HUES48 (cell line): Measurements from ENCODE around the gene CNTNAP2.

ENCODE experiments used
- H3K27ac ChIP-seq: one replicate; pipeline ENCODE4 v1.7.0; 2013; ENCODE audit warnings: low read depth, low read length, inconsistent platforms
- H3K27me3 ChIP-seq: 2 replicates; pipeline ENCODE4 v1.6.1; 2013; ENCODE audit warnings: mild to moderate bottlenecking, low read length; ENCODE audit not compliant: control insufficient read depth, insufficient read depth
- H3K36me3 ChIP-seq: 2 replicates; pipeline ENCODE4 v1.6.1; 2013; ENCODE audit warnings: low read length; ENCODE audit not compliant: control insufficient read depth, insufficient read depth
- H3K4me1 ChIP-seq: 2 replicates; pipeline ENCODE4 v1.6.1; 2013; ENCODE audit warnings: mild to moderate bottlenecking, low read length; ENCODE audit not compliant: control insufficient read depth, insufficient read depth
- H3K4me3 ChIP-seq: 2 replicates; pipeline ENCODE4 v1.5.1; 2013; ENCODE audit warnings: mild to moderate bottlenecking, low read depth, low read length
- H3K9ac ChIP-seq: 2 replicates; pipeline ENCODE4 v1.6.1; 2013; ENCODE audit warnings: mild to moderate bottlenecking, low read depth, low read length, moderate library complexity
- H3K9me3 ChIP-seq: 2 replicates; pipeline ENCODE4 v1.6.1; 2013; ENCODE audit warnings: low read length; ENCODE audit not compliant: control insufficient read depth, insufficient read depth

CNTNAP2 gene

DNA sequence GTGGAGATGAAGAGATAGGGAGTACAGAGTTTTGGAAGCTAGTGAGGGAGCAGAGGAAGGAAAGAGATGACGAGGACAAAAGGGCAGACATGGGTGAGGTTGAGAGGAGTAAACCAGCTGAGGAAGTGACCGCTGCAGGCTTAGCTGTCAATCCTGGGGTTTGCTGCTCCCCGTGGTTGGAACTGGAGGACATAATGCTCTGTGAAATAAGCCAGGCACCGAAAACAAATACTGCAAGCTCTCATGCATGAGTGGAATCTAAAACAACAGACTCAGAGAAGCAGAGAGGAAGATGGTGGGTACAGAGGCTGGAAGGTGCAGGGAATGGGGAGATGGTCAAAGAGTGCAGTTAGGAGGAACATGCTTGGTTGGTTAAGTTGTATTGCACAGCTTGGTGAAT lies 1991.8 kb downstream of the CNTNAP2 start:
- H3K27ac ChIP-seq, result no peak overlapping the region
- no peak overlapping the region for H3K9ac ChIP-seq
- no peak overlapping the region for H3K4me3 ChIP-seq
- H3K9me3 ChIP-seq, result no peaks in the 10 kb centered on the region
- H3K4me1 ChIP-seq, result peaks cover 21% of the 10 kb centered on the region
- H3K27me3 ChIP-seq, result no peaks in the 10 kb centered on the region
- no peaks in the 10 kb centered on the region for H3K36me3 ChIP-seq

DNA sequence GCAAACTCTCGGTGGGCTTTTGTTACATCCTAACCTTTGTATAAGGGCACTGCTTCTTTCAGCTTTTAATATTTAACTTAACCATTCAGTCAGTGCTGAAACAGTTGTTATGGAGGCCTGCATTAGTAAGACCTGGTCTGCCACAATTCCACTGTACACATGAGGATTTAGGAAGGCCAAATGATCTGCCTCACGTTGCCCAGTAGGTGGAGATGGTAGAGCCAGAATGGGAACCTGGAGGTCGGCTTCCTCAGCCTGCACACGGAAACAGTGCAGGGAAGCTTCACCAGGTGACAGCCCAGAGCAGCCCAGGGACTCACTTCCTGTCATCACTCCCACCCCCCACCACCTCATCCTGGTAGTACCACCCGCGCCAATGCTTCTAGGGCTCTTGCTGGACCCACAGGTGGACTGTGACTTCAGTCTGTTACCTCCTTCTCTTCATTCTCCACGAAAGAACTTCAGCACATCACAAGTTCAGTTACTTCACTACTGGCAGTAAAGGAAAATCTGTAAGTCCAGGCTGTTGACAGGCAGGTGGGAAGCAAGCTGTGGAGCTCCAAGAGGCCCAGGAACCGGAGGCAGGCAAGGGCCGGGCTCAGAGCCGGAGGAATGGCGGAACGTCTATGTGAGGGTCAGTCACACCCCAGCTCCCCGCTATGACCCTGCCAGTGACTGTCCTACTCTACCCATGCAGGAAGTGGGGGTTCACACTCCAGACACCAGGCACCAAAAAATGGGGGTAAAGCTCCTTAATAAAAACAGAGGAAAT lies 1993.7 kb downstream of the CNTNAP2 start:
- H3K9ac ChIP-seq, result no peak overlapping the region
- H3K4me3 ChIP-seq, result no peak overlapping the region
- no peaks in the 10 kb centered on the region for H3K9me3 ChIP-seq
- no peaks in the 10 kb centered on the region for H3K36me3 ChIP-seq
- H3K4me1 ChIP-seq, result peaks cover 24% of the 10 kb centered on the region
- no peaks in the 10 kb centered on the region for H3K27me3 ChIP-seq
- H3K27ac ChIP-seq, result no peak overlapping the region

DNA sequence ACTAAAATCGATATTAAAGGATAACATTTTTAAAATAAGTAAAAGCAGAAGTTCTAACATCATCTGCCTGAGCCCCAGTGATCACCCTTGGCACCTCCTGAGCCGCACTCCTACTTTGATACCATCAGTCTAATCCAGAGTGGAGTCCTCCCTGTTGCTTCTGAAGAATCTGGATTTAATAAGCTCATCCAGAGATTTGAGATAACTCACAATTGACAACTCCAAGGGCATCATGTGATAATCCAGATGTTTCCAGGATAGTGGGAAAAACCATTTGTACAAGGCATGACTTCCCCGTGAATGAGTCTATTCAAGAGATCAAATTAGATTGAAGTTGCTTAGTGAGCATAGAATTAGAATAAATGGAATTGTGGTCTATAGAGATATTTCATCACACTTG lies 1998.2 kb downstream of the CNTNAP2 start:
- peaks cover 15% of the 10 kb centered on the region for H3K4me1 ChIP-seq
- no peak overlapping the region for H3K9ac ChIP-seq
- no peaks in the 10 kb centered on the region for H3K9me3 ChIP-seq
- H3K4me3 ChIP-seq, result no peak overlapping the region
- no peaks in the 10 kb centered on the region for H3K27me3 ChIP-seq
- H3K36me3 ChIP-seq, result no peaks in the 10 kb centered on the region
- H3K27ac ChIP-seq, result no peak overlapping the region

DNA sequence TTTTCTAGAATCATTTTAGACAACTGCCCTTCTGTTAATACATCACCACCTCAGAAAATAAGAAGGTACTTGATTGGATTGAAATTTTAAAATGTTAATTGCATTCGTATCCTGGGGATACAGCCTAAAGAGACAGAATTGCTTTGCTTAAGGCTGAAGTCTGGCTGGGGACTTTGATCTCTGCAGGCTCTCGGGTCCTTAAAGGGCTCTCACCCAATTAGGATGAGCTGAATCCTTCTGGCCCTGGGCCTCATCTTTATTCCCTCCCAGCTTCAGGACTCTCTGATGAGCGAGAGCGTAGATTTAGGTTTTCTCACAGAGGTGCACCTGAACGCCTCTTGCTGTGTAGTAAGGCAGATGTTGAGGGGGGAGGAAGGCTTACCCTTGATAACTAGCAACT lies 1998.7 kb downstream of the CNTNAP2 start:
- H3K4me3 ChIP-seq, result no peak overlapping the region
- H3K27ac ChIP-seq, result no peak overlapping the region

DNA sequence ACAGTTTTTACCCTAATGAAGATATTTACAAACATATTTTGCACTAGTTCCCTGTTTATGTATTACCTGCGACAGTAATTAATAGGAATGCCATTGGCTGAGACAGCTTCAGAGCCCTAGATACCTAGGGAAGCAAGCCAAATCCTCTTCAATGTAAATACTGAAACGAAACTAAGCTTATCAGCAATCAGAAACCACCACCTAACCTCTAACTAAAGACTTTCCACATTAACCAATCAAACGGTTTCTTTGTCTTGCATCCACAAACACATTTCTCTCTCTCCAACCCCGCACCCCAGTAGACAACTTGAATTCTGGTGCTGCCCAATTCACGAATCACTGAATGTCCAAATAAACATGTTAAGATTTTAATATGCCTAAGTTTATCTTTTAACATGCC lies 1999.6 kb downstream of the CNTNAP2 start:
- Histone ChIP-seq H3K9me3 (no peaks in the 10 kb centered on the region), H3K4me3 (no peak overlapping the region), H3K27ac (no peak overlapping the region), H3K27me3 (no peaks in the 10 kb centered on the region), H3K9ac (no peak overlapping the region), H3K4me1 (peaks cover 15% of the 10 kb centered on the region), H3K36me3 (no peaks in the 10 kb centered on the region)

More for the DNA sequence above, 1998.7 kb downstream of the CNTNAP2 start:
- Histone ChIP-seq H3K27me3 (no peaks in the 10 kb centered on the region), H3K9ac (no peak overlapping the region), H3K4me1 (peaks cover 15% of the 10 kb centered on the region), H3K9me3 (no peaks in the 10 kb centered on the region), H3K36me3 (no peaks in the 10 kb centered on the region)

DNA sequence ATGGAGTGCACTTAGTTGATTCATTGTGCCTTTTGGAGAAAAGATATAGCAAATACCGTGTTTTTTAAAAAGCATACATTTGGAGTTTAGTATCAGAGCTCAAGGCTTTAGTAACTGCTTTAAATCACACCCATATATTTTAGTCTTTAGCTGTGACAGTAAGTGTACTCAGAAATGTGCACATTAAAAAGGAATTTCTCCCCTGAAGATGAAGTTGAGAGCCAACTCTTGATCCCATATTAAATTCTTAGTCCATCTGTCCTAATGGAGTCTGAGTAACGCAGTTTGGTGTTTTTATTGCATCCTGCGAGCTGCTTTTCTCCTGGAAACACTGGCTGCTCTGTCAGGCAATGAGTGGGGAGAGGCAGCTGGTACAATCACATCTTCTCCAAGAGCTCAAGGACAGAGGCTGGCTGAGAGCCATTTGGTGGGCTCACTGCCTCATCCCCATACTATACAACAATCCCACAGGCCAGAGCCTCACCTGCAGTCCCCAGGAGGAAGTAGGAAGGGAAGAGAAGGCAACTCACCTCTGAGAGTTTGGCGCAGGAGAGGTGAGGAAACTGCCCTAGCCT lies 2000.3 kb downstream of the CNTNAP2 start:
- peaks cover 15% of the 10 kb centered on the region for H3K4me1 ChIP-seq
- H3K27ac ChIP-seq, result no peak overlapping the region
- H3K4me3 ChIP-seq, result no peak overlapping the region
- H3K9ac ChIP-seq, result no peak overlapping the region
- H3K36me3 ChIP-seq, result no peaks in the 10 kb centered on the region
- H3K27me3 ChIP-seq, result no peaks in the 10 kb centered on the region
- H3K9me3 ChIP-seq, result no peaks in the 10 kb centered on the region

DNA sequence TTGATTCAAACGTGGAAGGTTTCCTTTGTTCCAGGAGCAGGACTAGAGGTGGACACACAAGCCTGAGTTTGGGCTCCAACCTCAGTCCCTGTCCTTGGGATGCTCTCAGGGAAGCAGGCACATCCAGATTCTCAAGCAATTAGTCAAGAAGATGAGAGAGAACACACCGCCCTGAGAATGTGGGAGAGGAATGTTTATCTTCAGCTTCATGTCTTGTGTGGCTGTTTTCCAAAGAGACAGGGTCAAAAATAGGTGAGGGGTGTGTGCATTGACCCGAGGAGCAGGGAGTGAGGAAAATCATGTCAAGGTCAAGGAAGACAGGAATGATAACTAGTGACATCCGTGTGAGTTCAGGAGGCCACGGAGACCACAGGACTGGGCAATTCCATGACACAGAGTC lies 2001.8 kb downstream of the CNTNAP2 start:
- Histone ChIP-seq H3K27me3 (no peaks in the 10 kb centered on the region), H3K9ac (no peak overlapping the region), H3K4me3 (no peak overlapping the region), H3K36me3 (no peaks in the 10 kb centered on the region), H3K27ac (no peak overlapping the region), H3K4me1 (peaks cover 15% of the 10 kb centered on the region), H3K9me3 (no peaks in the 10 kb centered on the region)

DNA sequence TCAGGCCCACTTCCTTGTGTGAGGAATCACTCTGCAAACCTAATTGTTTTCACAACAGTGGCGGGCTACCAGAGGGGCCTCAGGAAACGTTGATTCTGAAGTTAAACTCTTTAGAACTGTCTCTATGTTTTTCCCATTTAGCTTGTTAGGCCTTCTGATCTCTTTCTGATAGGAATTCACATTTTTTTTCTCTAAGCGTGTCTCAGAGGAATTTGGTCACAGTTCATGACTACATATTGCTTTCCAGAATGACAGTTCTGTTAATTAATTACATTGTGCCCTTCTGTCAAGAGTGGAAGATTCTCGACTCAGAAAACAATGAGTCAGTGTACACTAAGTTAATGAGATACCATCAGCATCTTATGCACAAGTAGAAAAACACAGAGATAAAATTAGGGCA lies 2004.8 kb downstream of the CNTNAP2 start:
- H3K4me1 ChIP-seq, result peaks cover 4% of the 10 kb centered on the region; the same call in 1 of the 2 replicates
- H3K27ac ChIP-seq, result no peak overlapping the region
- no peak overlapping the region for H3K9ac ChIP-seq
- no peaks in the 10 kb centered on the region for H3K9me3 ChIP-seq
- H3K36me3 ChIP-seq, result no peaks in the 10 kb centered on the region
- no peak overlapping the region for H3K4me3 ChIP-seq
- H3K27me3 ChIP-seq, result no peaks in the 10 kb centered on the region

DNA sequence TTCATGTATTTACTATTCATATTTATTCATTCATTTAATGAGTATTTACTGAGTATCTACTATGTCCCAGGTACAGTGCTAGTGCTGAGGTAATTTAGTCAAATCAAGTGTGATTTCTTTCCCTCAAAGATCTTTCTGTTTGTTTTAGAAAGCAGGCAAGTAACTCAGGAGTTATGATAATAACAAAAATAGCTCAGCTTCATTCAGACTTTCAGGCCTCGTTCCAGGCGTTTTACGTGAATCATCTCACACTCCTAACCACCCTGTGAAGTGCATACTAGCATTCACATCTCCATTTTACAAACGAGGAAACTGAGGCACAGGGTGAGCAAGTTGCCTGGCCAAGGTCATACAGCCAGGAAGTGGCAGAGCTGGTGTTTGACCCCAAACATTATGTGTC lies 2005.2 kb downstream of the CNTNAP2 start:
- Histone ChIP-seq H3K9me3 (no peaks in the 10 kb centered on the region), H3K36me3 (no peaks in the 10 kb centered on the region), H3K27ac (no peak overlapping the region), H3K9ac (no peak overlapping the region), H3K4me1 (peaks cover 4% of the 10 kb centered on the region; the same call in 1 of the 2 replicates), H3K4me3 (no peak overlapping the region), H3K27me3 (no peaks in the 10 kb centered on the region)

DNA sequence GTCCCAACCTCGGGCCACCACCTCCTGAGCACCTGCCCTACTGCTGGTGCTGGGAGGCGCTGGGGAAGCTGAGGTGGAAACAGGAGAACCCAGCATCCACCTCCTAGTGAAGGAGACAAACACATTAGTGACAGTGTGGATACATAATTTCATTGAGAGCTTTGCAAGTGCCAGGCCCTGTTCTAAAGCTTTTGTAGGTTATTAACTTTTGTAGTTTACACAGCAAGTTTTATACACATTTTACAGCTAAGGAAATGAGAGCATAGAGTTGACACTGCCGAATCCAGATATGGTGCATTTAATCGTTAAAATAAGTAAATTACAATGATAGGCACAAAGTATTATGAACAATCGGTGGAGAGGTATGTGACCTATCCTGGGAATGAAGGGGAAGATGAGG lies 2007.9 kb downstream of the CNTNAP2 start:
- Histone ChIP-seq H3K9me3 (no peaks in the 10 kb centered on the region), H3K36me3 (no peaks in the 10 kb centered on the region), H3K27ac (no peak overlapping the region), H3K4me1 (peaks cover 5% of the 10 kb centered on the region; the same call in 1 of the 2 replicates), H3K9ac (no peak overlapping the region), H3K27me3 (no peaks in the 10 kb centered on the region), H3K4me3 (no peak overlapping the region)

DNA sequence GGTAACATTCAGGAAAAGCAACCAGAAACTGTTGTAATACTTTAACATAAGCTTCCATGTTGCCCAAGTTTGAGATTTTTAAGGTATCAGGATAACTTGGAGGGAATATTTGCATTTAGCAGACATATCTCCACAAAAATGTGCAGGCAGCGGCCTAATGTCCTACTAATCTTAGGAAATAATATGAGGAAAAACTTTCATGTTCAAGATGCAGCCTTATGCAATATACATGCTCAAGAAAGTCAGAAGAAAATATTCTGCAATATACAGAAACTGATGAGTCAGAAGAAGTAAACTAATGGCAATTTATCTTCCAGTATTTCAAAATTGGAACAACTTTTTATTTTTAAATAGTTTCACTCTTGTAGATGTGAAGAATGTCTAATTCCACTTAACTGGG lies 2010.8 kb downstream of the CNTNAP2 start:
- Histone ChIP-seq H3K27me3 (no peaks in the 10 kb centered on the region), H3K4me3 (no peak overlapping the region), H3K9ac (no peak overlapping the region), H3K27ac (no peak overlapping the region), H3K36me3 (no peaks in the 10 kb centered on the region), H3K4me1 (peaks cover 5% of the 10 kb centered on the region; the same call in 1 of the 2 replicates), H3K9me3 (no peaks in the 10 kb centered on the region)
